Ovary (tissue), 9 donors: Measurements from ENCODE around the gene ENO1. TPM values are rescaled to one million over a fixed set of nuclear protein-coding genes. Genes with fewer than 3 reads are reported as not detected.

Source experiments
- DNase-seq, 5 donors: peaks; one replicate each; pipeline ENCODE4 v3.0.0-alpha.2; 2019 to 2020
- H3K27ac ChIP-seq, 2 donors: fragments of 200-600 bp; one replicate each; pipeline versions ENCODE4 v1.5.1 to v1.8.0; 2019 to 2022
- H3K27me3 ChIP-seq: fragments of 200-600 bp; one replicate; pipeline ENCODE4 v1.8.0; 2022
- H3K36me3 ChIP-seq: fragments of 200-600 bp; sonication (generic); one replicate; pipeline ENCODE4 v1.5.1; 2019
- H3K4me1 ChIP-seq: one replicate; pipeline ENCODE4 v1.8.1; 2013; ENCODE audit warnings: mild to moderate bottlenecking, moderate library complexity; ENCODE audit not compliant: insufficient read depth
- H3K4me3 ChIP-seq: fragments of 200-600 bp; sonication (generic); one replicate; pipeline ENCODE4 v1.5.1; 2017
- H3K9me3 ChIP-seq, 2 donors: fragments of 200-600 bp in 1 of 2; sonication (generic) in 1 of 2; one replicate each; pipeline versions ENCODE4 v1.5.1 to v1.8.1; 2013 to 2019; ENCODE audit warnings: mild to moderate bottlenecking in 1 of 2, moderate library complexity in 1 of 2
- CTCF ChIP-seq, 3 donors: fragments of 450-650 bp in 2 of 3; fragments of 200-600 bp in 1 of 3; IDR thresholded peaks; one replicate each; pipeline versions ENCODE4 v1.5.1 to v1.8.0; 2016 to 2022; ENCODE audit warnings: antibody characterized with exemption in 3 of 3, mild to moderate bottlenecking in 1 of 3
- EP300 ChIP-seq: sonication (generic); formaldehyde crosslinking; IDR thresholded peaks from one replicate; pipeline ENCODE4 v1.6.1; 2017; ENCODE audit warnings: antibody characterized with exemption
- POLR2A ChIP-seq: fragments of 450-650 bp; IDR thresholded peaks from one replicate; pipeline ENCODE4 v1.6.1; 2017; ENCODE audit warnings: antibody characterized with exemption, mild to moderate bottlenecking, moderate library complexity
- WGBS, 3 donors: extraction: QIAGEN DNeasy Blood & Tissue Kit in 1 of 3; methylation state at CpG; one replicate each; pipeline versions ENCODE4 v1.1.5 to v1.1.7; 2013 to 2017; 5-methylcytosine and 5-hydroxymethylcytosine counted together
- intact Hi-C, 4 donors: fragments of 100-400 bp; cut with DNase I; formaldehyde crosslinking; loops; one replicate each; pipeline versions ENCODE4 v1.11.0 to v1.15.1; 2022 to 2023
- microRNA-seq, 3 donors: library from miRNA; unstranded; fragments of <30 nt; microRNA quantifications; one replicate each; pipeline versions ENCODE4 to v1.2.0, GENCODE V29; 2019 to 2020
- polyA plus RNA-seq, 2 donors: library from polyadenylated mRNA; stranded (reverse); fragments of 200-250 nt in 1 of 2; fragments of 350-450 nt in 1 of 2; fragmentation: Illumina TruSeq in 1 of 2; extraction: RNeasy Lipid Tissue Mini Kit (QIAGEN cat#74804) in 1 of 2; gene quantifications; one replicate each; pipeline ENCODE4 v1.2.3, GENCODE V29; 2013 to 2014
- small RNA-seq: library from RNA; depleted of rRNA; stranded (forward); fragments of <200 nt; gene quantifications from one replicate; pipeline ENCODE3, GENCODE V24; 2016
- total RNA-seq, 7 donors: library from RNA; depleted of rRNA in 2 of 7; stranded (reverse); fragments of >200 nt in 2 of 7; fragmentation: NEBNext Ultra II Directional in 3 of 7; extraction: Animal tissue kit (Norgen Biotek cat#: 25700) in 3 of 7; gene quantifications; one replicate each; pipeline versions ENCODE4 v1.1.0 to v1.2.4, GENCODE V29; 2016 to 2023
- donor health status: DM: no; HTN: no; CAD: no; lungs with moderate emphysema.
- donor health status: DM: no; HTN: no; CAD: no.
- donor health status: Bipolar disorder and iron deficiency.
- donor health status: DM: yes; HTN: yes; CAD: no.
- donor health status: DM: no; HTN: no; CAD: no.
- donor health status: DM: yes; HTN: yes; CAD: no.

The ENO1 gene
- total and polyA plus RNA-seq, 9 donors: 158 to 569 (median 404) TPM

GRCh38 chr1:8812081-8812480 lies 66.4 kb downstream of the ENO1 start:
- intact Hi-C loops: no loop called here
- H3K36me3 ChIP-seq: no peaks in the 10 kb centered on the region
- no peak overlapping the region for H3K4me3 ChIP-seq
- H3K9me3 ChIP-seq: no peaks in the 10 kb centered on the region
- no peak for TF ChIP-seq POLR2A
- no peak for TF ChIP-seq EP300
- TF ChIP-seq CTCF (IDR thresholded peaks at IDR 0.05): no peak
- WGBS, 3 donors: 71 to 77% (median 76%) methylated on average over 6 of the region's 6 CpGs
- H3K27me3 ChIP-seq: no peaks in the 10 kb centered on the region
- no peaks in the 10 kb centered on the region for H3K4me1 ChIP-seq
- H3K27ac ChIP-seq: no peak overlapping the region
- no peak for DNase-seq

Small RNA genes within 50 kb of the gene (microRNA-seq; reads per million reads assigned to microRNA genes)
- 0 to 0.38 (median 0.18) reads per million in 3 donors for gene MIR6728

Small RNA genes within 50 kb of the gene (small RNA-seq; reads per million reads assigned to genes)
- gene AL139415.2: not detected
- not detected for gene MIR6728
- gene RNU6-304P: not detected

Other genes starting within 250 kb of the ENO1 start
- gene RERE, start 61.0 kb downstream of the ENO1 start, total RNA-seq: 100 to 1,000 TPM in 5 of 7 donors, 10 to 100 TPM in 2; 62.8 to 119 (median 115) TPM
- 10 to 100 TPM; 36.7 to 69.3 TPM for gene RERE, start 61.0 kb downstream of the ENO1 start, polyA plus RNA-seq
- not detected for gene CA6, start 67.2 kb upstream of the ENO1 start, total RNA-seq
- not detected for gene CA6, start 67.2 kb upstream of the ENO1 start, polyA plus RNA-seq
- gene SLC2A7, start 147.7 kb upstream of the ENO1 start, total RNA-seq: not detected
- not detected for gene SLC2A7, start 147.7 kb upstream of the ENO1 start, polyA plus RNA-seq
- gene SLC2A5, start 190.9 kb upstream of the ENO1 start, total RNA-seq: 10 to 100 TPM in 1 of 7 donors, 1 to 10 TPM in 6; 3.4 to 19.4 (median 5.6) TPM
- 1 to 10 TPM in 1 of 2 donors, under 1 TPM in 1; 0.64 to 6.7 TPM for gene SLC2A5, start 190.9 kb upstream of the ENO1 start, polyA plus RNA-seq